NCI-H2227 (cell line): ENCODE data around the gene PRRG2.
"Not testable (repeated sequence)": the region's sequence is repeated elsewhere in the genome, so short reads cannot be mapped to it uniquely, and the experiment has no call there.

ENCODE experiments used
- DNase-seq: peaks from one replicate; lab custom pipeline; 2025; ENCODE audit not compliant: unreplicated experiment; lab: John Stamatoyannopoulos, UW

The PRRG2 gene

GRCh38 chr19:49601482-49602038 is 20.4 kb downstream of the PRRG2 start:
- DNase-seq: no peak

- no peak for DNase-seq
Measured at GRCh38 chr19:49602806-49603205, 21.7 kb downstream of the PRRG2 start.

GRCh38 chr19:49605605-49606004 is 24.5 kb downstream of the PRRG2 start:
- DNase-seq: no peak

- DNase-seq: no peak
Measured at GRCh38 chr19:49609499-49610092, 28.5 kb downstream of the PRRG2 start.

GRCh38 chr19:49613374-49613773 is 32.3 kb downstream of the PRRG2 start:
- no peak for DNase-seq

GRCh38 chr19:49614096-49614833 is 33.1 kb downstream of the PRRG2 start:
- DNase-seq: no peak

GRCh38 chr19:49615861-49616260 is 34.7 kb downstream of the PRRG2 start:
- DNase-seq: no peak

- no peak for DNase-seq
Measured at GRCh38 chr19:49616532-49616931, 35.4 kb downstream of the PRRG2 start.

- no peak for DNase-seq
Measured at GRCh38 chr19:49616945-49617344, 35.8 kb downstream of the PRRG2 start.

GRCh38 chr19:49617860-49618259 is 36.7 kb downstream of the PRRG2 start:
- not testable (repeated sequence) for DNase-seq

- DNase-seq: no peak
Measured at GRCh38 chr19:49624967-49625910, 44.1 kb downstream of the PRRG2 start.

GRCh38 chr19:49626226-49626625 is 45.1 kb downstream of the PRRG2 start:
- no peak for DNase-seq

GRCh38 chr19:49629659-49630058 is 48.5 kb downstream of the PRRG2 start:
- no peak for DNase-seq

- DNase-seq: no peak
Measured at GRCh38 chr19:49631014-49631588, 50.0 kb downstream of the PRRG2 start.

- DNase-seq: no peak
Measured at GRCh38 chr19:49631610-49632192, 50.6 kb downstream of the PRRG2 start.

- DNase-seq: no peak
Measured at GRCh38 chr19:49632576-49632975, 51.5 kb downstream of the PRRG2 start.

GRCh38 chr19:49633273-49633672 is 52.2 kb downstream of the PRRG2 start:
- DNase-seq: not testable (repeated sequence)

- no peak for DNase-seq
Measured at GRCh38 chr19:49635530-49636232, 54.6 kb downstream of the PRRG2 start.

- DNase-seq: no peak
Measured at GRCh38 chr19:49636233-49636932, 55.3 kb downstream of the PRRG2 start.
